A549 (cell line): ENCODE data around the gene EXOSC5.

Experiments used
- CTCF ChIP-seq: fragments of >200 bp; sonication (Bioruptor Twin); formaldehyde crosslinking; IDR thresholded peaks from 3 replicates; pipeline ENCODE4 v1.5.1; 2016
- EHMT2 ChIP-seq: fragments of 200-600 bp; sonication (generic); IDR thresholded peaks from 2 replicates; pipeline ENCODE4 v1.6.1; 2016; ENCODE audit warnings: antibody characterized with exemption, low read depth, mild to moderate bottlenecking, moderate library complexity
- ELK1 ChIP-seq: fragments of 150-350 bp; IDR thresholded peaks from 2 replicates; pipeline ENCODE4 v1.6.1; 2014; ENCODE audit warnings: low read depth, mild to moderate bottlenecking, low read length
- JUN ChIP-seq, 2 experiments: fragments of >200 bp; sonication (Bioruptor Twin); formaldehyde crosslinking; IDR thresholded peaks; 2 replicates in 1 of 2; 3 replicates in 1 of 2; pipeline ENCODE4 v1.6.1; 2016 to 2017
- KDM1A ChIP-seq: fragments of 200-600 bp; sonication (generic); IDR thresholded peaks from 2 replicates; pipeline ENCODE4 v1.6.1; 2016; ENCODE audit warnings: low read depth, mild to moderate bottlenecking
- POLR2A ChIP-seq: IDR thresholded peaks from 2 replicates; pipeline ENCODE4 v1.6.1; 2012; ENCODE audit warnings: mild to moderate bottlenecking, low read length
- RAD21 ChIP-seq, 2 experiments: fragments of >200 bp in 1 of 2; sonication (Bioruptor Twin) in 1 of 2; formaldehyde crosslinking in 1 of 2; IDR thresholded peaks in 1 of 2; conservative IDR thresholded peaks in 1 of 2; 2 replicates in 1 of 2; 3 replicates in 1 of 2; pipeline ENCODE4 v1.6.1; 2012 to 2018; ENCODE audit warnings: inconsistent platforms in 1 of 2
- REST ChIP-seq: fragments of 200-600 bp; sonication (generic); IDR thresholded peaks from 2 replicates; pipeline ENCODE4 v1.6.1; 2016; ENCODE audit warnings: antibody characterized with exemption, mild to moderate bottlenecking, moderate library complexity
- USF2 ChIP-seq: fragments of 450-650 bp; IDR thresholded peaks from 2 replicates; pipeline ENCODE4 v1.6.1; 2014; ENCODE audit warnings: antibody characterized with exemption

DNA sequence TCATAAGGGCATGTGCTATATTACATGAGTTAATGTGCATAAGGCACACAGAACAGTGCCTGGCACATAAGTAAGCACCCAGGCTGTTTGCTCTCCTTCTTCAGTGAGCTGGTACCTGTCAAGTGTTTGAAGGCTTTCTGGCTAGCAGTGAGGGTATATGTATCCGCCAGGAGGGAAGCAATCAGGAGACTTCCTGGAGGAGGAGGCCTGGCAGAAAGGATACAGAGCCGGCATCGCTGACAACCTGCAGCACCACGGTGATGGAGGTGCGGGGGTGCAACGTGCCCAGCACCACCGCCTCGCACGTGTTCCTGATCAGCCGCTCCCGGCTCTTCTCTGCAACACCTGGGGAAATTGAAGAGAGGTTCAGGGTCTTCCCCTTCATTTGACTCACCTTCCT is 5.5 kb downstream of the EXOSC5 start:
- TF ChIP-seq CTCF (no peak), KDM1A (no peak), POLR2A (no peak), USF2 (no peak), REST (no peak), ELK1 (no peak), RAD21 (conservative IDR thresholded peaks at IDR 0.05 in 1 of 2, IDR thresholded peaks at IDR 0.05 in 1 of 2) (no peak), EHMT2 (no peak), JUN (IDR thresholded peaks at IDR 0.05) (no peak)
